Esophagus squamous epithelium (tissue), 4 donors: ENCODE data around the gene FN3KRP.

ENCODE experiments used
- POLR2A ChIP-seq, 4 donors: fragments of 450-650 bp; IDR thresholded peaks; one replicate each; pipeline ENCODE4 v1.6.1; 2017; ENCODE audit warnings: antibody characterized with exemption in 4 of 4, mild to moderate bottlenecking in 4 of 4, moderate library complexity in 3 of 4
- TF ChIP-seq, protein P1 (sequence below), 6 experiments: fragments of 450-650 bp in 4 of 6; fragments of 200-600 bp in 2 of 6; sonication (generic) in 2 of 6; IDR thresholded peaks; one replicate each; pipeline ENCODE4 v1.5.1; 2016 to 2019; ENCODE audit warnings: antibody characterized with exemption in 6 of 6, mild to moderate bottlenecking in 4 of 6, moderate library complexity in 4 of 6

DNA sequence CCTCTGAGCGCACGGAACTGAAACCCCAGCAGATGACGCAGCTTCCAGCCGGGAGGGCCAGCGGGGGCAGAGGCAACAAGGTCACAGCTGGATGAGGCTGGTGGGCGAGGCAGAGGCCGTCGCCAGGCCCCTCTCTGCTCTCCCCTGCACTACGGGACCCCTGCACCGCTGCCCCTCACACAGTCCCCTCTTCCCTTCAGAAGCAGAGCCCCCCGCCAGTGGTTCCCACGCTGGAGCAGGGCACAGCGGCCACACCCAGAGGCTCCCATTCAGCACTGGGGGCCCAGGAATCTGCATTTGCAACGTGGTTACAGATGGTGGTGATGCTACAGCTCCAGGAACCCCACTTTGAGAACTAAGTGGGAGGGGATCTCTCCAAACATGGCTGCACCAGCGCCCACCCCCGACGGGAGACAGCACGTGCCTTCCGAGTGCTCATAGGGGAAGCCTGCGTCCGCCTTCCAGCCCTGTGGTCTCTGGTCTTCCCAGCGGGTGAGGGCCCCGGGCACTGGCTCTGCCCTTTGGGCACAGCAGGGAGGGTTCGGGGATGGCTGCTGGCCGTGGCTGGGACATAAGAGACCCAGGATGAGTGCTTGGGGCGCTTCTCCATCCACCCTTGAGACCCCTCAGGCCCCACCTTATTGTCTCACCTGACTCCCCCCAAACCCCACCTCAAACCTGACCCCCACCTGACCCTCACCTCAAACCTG, 13.3 kb upstream of the FN3KRP start:
- TF ChIP-seq, protein P1, sequence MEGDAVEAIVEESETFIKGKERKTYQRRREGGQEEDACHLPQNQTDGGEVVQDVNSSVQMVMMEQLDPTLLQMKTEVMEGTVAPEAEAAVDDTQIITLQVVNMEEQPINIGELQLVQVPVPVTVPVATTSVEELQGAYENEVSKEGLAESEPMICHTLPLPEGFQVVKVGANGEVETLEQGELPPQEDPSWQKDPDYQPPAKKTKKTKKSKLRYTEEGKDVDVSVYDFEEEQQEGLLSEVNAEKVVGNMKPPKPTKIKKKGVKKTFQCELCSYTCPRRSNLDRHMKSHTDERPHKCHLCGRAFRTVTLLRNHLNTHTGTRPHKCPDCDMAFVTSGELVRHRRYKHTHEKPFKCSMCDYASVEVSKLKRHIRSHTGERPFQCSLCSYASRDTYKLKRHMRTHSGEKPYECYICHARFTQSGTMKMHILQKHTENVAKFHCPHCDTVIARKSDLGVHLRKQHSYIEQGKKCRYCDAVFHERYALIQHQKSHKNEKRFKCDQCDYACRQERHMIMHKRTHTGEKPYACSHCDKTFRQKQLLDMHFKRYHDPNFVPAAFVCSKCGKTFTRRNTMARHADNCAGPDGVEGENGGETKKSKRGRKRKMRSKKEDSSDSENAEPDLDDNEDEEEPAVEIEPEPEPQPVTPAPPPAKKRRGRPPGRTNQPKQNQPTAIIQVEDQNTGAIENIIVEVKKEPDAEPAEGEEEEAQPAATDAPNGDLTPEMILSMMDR (IDR thresholded peaks at IDR 0.05) = no peak
- no peak for TF ChIP-seq POLR2A (IDR thresholded peaks at IDR 0.05)
